Adipose tissue (tissue), 3 donors: ENCODE measurements around the gene GHR. TPM values are rescaled to one million over a fixed set of nuclear protein-coding genes. Genes with fewer than 3 reads are reported as not detected.
"Not testable (repeated sequence)": the region's sequence is repeated elsewhere in the genome, so short reads cannot be mapped to it uniquely, and the experiment has no call there.

Experiments
- H3K27ac ChIP-seq: one replicate; pipeline ENCODE4 v1.5.1; 2013; ENCODE audit warnings: low read depth, low read length
- WGBS, 3 donors: extraction: QIAGEN DNeasy Blood & Tissue Kit; methylation state at CpG; one replicate each; pipeline ENCODE4 v1.1.7; 2013; 5-methylcytosine and 5-hydroxymethylcytosine counted together
- polyA plus RNA-seq, 3 donors: library from polyadenylated mRNA; stranded (reverse); fragments of 200-250 nt; gene quantifications; one replicate each; pipeline ENCODE4 v1.2.3, GENCODE V29; 2013
- donor health status: healthy with polysubstance abuse.
- donor health status: Bipolar disorder and iron deficiency.
- donor health status: healthy.

Gene GHR
- polyA plus RNA-seq, 3 donors: 6.3 to 108 (median 49.6) TPM

GRCh38 chr5:42718591-42718990, 295.4 kb downstream of the GHR start:
- no peak overlapping the region for H3K27ac ChIP-seq
- 58 to 87% (median 61%) methylated on average over 4 of the region's 4 CpGs for WGBS, 3 donors

- 66 to 85% (median 79%) methylated on average over 2 of the region's 2 CpGs for WGBS, 3 donors
- no peak overlapping the region for H3K27ac ChIP-seq
Observed at GRCh38 chr5:42719034-42719433, 295.8 kb downstream of the GHR start.

DNA sequence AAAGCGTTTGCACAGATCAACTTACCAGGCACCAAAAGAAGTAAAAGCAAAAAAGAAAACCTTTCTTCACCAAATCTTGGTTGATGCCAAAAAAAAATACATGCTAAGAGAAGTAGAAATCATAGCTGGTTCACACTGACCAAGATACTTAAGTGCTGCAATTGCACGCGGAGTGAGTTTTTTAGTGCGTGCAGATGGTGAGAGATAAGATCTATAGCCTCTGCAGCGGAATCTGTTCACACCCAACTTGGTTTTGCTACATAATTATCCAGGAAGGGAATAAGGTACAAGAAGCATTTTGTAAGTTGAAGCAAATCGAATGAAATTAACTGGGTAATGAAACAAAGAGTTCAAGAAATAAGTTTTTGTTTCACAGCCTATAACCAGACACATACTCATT, 297.0 kb downstream of the GHR start:
- 44 to 74% (median 46%) methylated on average over 6 of the region's 6 CpGs for WGBS, 3 donors
- no peak overlapping the region for H3K27ac ChIP-seq

GRCh38 chr5:42721484-42721883, 298.2 kb downstream of the GHR start:
- H3K27ac ChIP-seq: no peak overlapping the region

DNA sequence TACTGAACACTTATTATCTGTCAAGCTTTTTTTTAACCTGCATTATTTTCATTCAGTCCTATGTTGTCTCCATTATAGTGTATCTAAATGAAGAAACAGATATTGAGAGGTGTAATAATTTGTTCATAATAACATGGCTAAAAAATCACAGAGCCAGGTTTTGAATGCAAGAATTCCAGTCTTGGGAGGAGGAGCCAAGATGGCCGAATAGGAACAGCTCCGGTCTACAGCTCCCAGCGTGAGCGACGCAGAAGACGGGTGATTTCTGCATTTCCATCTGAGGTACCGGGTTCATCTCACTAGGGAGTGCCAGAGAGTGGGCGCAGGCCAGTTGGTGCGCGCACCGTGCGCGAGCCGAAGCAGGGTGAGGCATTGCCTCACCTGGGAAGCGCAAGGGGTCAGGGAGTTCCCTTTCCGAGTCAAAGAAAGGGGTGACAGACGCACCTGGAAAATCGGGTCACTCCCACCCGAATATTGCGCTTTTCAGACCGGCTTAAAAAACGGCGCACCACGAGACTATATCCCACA, 311.4 kb downstream of the GHR start:
- 96 to 99% (median 98%) methylated on average over 14 to 15 of the region's 24 CpGs for WGBS, 3 donors
- not testable (repeated sequence) for H3K27ac ChIP-seq

- H3K27ac ChIP-seq: no peak overlapping the region
- WGBS, 3 donors: 91 to 97% (median 94%) methylated on average over 1 of the region's 1 CpG
Observed at GRCh38 chr5:42740920-42741319, 317.7 kb downstream of the GHR start.

DNA sequence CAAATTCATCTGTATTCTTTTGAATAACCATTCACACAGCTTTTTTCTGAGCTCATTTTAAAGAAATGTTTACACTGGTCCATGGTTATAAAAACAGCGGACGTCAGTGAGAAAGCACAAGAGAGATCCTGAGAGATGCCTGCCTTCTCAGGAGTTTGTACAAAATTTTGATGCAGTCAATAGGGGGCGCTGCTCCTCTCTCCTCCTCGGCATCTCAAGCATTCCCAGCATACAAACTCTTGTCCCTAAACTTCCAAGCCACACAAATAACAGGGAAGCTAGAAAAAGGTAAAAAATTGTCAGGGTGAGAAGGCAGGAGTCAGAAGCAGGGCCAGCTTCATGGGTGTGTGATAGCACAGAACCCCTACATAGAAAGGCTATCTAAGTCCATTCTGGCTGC, 322.2 kb downstream of the GHR start:
- WGBS, 3 donors: 21 to 26% (median 24%) methylated on average over 4 of the region's 4 CpGs

DNA sequence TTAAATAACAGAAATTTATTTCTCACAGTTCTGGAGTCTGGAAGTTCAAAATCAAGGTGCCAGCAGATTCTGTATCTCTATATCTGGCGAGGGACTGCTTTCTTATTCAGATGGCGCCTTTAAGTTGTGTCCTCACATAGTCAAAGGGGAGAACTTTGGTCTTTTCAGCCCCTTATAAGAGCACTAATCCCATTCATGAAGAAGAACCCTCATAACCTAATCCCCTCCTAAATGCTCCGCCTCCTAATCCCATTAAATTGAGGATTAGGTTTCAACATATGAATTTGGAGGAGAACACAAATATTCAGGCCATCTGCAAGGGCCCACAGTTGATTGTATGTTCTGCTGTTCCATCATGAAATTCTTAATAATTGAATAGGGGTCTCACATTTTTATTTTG, 322.6 kb downstream of the GHR start:
- H3K27ac ChIP-seq: no peak overlapping the region
- 94 to 99% (median 99%) methylated on average over 3 of the region's 3 CpGs for WGBS, 3 donors

More for the DNA sequence above, 322.2 kb downstream of the GHR start:
- H3K27ac ChIP-seq: no peak overlapping the region

DNA sequence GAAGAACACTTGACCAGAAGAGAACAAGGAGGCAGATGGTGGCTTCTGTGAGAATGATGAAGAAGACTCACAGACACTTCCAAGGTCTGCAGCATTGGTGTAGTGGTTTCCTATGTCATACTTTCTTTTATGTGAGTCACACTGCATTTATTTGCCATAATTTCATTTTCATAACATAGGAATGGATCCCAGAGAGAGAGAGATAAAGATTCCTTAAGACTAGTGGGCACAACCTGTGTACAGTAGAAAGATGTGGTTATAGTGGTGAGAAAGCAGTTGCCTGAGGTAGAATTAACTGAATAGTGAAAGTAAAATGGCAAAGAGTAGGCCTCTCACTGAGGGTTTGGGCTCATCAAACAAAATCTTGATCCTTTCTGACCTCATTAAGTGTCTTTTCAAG, 325.8 kb downstream of the GHR start:
- no peak overlapping the region for H3K27ac ChIP-seq

DNA sequence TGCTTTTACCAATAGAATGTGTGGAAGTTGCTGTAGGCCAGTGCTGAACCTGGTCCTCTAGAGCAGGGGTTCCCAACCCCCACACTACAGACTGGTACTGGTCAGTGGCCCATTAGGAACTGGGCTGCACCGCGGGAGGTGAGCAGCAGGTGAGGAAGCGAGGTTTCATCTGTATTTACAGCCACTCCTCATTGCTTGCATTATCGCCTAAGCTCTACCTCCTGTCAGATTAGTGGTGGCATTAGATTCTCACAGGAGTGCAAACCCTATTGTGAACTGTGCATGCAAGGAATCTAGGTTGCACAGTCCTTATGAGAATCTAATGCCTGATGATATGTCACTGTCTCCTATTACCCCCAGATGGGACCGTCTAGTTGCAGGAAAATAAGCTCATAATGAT, 327.3 kb downstream of the GHR start:
- 91 to 94% (median 92%) methylated on average over 5 of the region's 5 CpGs for WGBS, 3 donors
- H3K27ac ChIP-seq: no peak overlapping the region

DNA sequence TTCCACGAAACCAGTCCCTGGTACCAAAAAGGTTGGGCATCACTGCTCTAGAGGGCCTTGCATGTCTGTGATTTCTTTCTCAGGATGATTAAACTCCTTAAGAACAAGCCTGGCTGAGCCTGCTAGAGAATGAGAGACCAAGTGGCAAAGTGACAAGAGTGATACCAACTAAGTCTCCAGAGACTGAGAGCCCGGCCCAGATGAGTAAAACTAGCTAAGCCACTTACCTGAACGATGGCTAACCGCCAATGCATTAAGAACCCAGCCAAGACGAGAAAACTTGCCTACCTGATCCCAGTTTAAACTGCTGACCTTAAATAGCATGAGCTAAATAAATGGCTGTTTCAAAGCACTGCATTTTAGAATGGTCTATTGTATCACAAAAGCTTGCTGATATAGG, 327.8 kb downstream of the GHR start:
- WGBS, 3 donors: 65 to 81% (median 76%) methylated on average over 5 of the region's 5 CpGs

DNA sequence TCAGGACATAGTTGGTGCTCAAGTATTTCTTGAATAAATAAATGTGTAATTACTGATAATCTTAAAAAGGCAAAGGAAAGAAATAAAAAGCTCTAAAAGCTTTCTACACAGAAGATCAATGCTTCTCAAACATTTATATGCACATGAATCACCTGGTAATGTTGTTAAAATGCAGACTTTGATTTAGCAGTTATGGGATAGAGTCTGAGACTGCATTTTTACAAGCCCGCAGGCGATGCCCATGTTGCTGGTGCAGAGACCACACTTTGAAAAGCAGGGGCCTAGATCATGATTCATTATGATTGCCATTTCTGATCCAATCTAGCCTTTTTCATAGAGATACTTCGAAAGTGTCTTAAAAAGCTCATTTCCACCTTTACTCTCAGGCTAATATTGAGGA, 329.9 kb downstream of the GHR start:
- no peak overlapping the region for H3K27ac ChIP-seq
- WGBS, 3 donors: 87 to 94% (median 92%) methylated on average over 3 of the region's 3 CpGs

More for the DNA sequence above, 327.8 kb downstream of the GHR start:
- no peak overlapping the region for H3K27ac ChIP-seq

DNA sequence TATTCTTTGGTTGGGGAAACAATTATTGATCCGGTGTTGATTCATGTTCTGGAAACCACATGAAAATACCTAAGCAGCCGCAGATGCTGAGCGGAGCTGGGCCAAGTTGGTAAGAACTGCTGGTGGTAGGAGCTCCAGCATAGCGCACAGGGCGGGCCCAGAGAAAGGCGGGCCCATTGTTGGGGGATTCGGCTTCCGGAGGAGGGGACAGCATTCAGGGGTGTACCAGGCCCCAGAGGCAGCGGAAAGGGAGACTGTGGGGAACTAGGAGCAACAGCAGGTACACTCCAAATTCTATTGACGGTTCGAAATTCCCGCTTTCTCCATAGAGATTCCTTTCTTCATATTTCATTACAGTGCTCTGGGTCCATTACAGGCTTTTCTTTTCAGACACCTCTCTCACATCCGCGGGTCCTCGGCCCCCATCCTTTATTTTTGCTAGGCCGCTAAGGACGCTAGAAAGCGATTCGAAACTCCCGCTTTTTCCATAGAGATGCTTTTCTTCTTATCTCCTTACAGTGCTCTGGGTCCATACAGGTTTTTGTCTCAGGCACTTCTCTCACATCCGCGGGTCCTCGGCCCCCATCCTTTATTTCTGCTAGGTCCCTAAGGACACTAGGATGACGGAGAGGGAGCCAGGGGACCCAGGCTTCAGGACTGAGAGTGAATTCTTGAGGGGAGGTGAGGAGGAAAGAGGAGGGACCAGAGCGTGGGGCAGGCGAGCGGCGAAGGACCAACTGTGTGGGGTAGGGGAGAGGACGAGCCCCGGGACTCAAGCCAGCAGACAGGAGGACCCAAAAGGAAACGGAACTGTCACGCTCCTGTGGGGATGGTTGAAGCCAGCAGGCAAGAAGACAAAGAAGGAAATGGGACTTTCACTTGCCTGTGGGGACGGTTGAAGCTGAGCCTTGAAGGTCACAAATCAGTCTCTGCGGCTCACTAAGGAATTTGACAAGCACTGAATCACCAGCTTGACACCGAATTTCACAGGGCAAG, 333.7 kb downstream of the GHR start, which contains the start of gene CCDC152:
Gene CCDC152 (plus strand): TSS at position 213 of the 996 bp plus-strand sequence. CDS start 2,304 bp downstream, outside the sequence.
- no peak within 1 kb of the TSS for H3K27ac ChIP-seq
- 13 to 27% (median 22%) methylated on average over 35 of the region's 35 CpGs for WGBS, 3 donors

GRCh38 chr5:42759456-42759855, 336.2 kb downstream of the GHR start:
- WGBS, 3 donors: 73 to 91% (median 89%) methylated on average over 2 of the region's 2 CpGs
- no peak overlapping the region for H3K27ac ChIP-seq

- H3K27ac ChIP-seq: no peak overlapping the region
- WGBS, 3 donors: 79 to 91% (median 88%) methylated on average over 4 of the region's 4 CpGs
Observed at GRCh38 chr5:42760426-42760825, 337.2 kb downstream of the GHR start.

DNA sequence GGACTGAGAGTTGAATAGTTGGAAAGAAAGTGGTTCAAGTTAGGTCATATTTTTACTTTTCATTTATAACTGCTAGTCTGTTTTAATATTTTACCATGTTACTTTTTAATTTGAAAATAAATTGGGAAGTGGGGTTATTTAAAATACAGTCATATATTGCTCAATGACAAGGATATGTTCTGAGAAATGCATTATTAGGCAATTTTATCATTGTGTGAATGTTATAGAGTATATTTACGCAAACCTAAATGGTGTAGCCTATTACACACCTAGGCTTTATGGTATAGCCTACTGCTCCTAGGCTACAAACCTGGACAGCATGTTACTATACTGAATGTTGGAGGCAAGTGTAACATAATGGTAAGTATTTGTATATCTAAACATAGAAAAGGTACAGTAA, 338.6 kb downstream of the GHR start:
- H3K27ac ChIP-seq: no peak overlapping the region
- WGBS, 3 donors: 86 to 93% (median 89%) methylated on average over 1 of the region's 1 CpG

DNA sequence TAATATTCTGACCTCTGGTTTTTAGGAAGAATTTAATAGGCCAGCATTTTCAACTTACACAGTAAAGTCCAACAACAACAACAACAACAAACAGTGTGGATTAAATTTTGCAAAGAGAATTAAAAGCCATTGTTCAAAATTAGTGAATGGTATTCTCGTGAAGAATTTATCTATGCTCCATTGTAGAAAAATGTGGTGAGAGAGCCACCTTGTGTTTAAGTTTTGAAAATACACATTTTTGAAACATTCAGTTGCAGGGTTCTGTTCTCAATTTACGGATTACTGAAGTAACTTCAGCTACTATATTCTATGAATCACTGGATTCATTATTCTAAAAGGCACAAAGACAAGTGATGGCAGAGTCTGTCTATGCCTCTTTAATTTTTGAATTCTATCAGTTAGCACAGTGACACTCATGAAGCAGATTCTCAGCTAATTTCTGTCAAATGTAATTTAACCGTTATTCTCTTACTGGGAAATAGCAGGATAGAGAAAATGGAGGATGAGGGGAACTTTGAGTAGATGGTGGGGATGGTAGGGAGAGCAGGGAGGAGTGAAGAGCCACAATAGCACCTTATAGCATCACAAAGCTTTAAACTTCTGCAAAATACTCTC, 344.4 kb downstream of the GHR start:
- WGBS, 3 donors: 32 to 41% (median 34%) methylated on average over 3 of the region's 3 CpGs
- no peak overlapping the region for H3K27ac ChIP-seq

- WGBS, 3 donors: 13 to 45% (median 36%) methylated on average over 1 of the region's 1 CpG
- H3K27ac ChIP-seq: no peak overlapping the region
Observed at GRCh38 chr5:42768106-42768504, 344.9 kb downstream of the GHR start.

DNA sequence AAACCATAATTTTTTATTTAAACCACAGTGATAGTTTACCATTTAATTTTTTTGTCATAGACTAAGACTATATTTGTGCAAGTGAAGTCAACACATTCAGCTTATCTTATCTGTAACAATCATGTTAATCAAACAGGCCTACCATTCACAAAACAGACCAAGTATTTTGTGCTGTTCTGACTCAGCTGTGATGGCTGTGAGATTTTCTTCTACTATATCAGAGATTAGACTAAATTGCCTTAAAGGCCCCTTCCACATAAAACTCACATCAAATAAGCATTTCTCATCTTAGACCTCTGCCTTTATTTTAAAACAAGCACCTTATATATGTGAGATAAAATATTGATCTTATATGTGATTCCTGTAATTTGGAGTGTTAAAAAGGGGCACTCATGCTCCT, 346.8 kb downstream of the GHR start:
- no peak overlapping the region for H3K27ac ChIP-seq
